ENCODE measurements around the gene GH1.

GH1 gene

DNA sequence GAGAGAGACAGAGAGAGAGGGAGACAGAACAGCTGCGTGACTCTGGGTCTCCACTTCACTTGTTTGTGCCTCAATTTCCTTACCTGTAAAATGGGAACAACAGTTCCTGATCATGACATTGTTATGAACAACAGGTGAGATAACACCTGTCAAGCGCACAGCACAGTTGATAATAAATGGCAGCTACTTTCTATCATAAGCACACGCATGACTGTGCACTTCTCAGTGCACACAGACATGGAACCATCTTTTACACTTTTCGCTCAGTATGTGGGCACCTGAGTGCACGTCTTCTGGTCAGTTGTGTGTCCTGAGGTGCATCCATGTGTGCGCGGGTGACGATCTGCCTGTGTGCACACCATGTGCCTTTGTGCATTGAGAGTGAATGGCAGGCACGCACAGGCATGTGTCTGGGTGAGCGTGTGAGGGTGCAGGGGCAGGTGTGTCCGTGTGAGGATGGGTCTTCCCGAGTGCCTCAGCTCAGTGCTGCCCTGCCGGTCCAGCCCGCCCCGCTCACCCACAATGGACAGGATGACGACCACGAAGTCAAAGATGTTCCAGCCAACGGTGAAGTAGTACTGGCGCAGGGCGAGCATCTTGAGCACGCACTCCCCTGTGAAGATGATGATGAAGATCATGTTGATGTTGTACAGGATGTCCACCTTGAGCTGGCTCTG lies 23.8 kb upstream of the GH1 start:
- DNase-seq (ENCODE audit: insufficient read length) (no peak), FAIRE-seq (no peak)
- no peak for TF ChIP-seq POLR2AphosphoS5 (IDR thresholded peaks at IDR 0.05; ENCODE audit: low read depth, low read length)
- TF ChIP-seq POLR2A (IDR thresholded peaks at IDR 0.05; ENCODE audit: low read depth, low read length) = no peak
- no peak for TF ChIP-seq TAF1 (IDR thresholded peaks at IDR 0.05; ENCODE audit: borderline replicate concordance, low read depth, low read length)

DNA sequence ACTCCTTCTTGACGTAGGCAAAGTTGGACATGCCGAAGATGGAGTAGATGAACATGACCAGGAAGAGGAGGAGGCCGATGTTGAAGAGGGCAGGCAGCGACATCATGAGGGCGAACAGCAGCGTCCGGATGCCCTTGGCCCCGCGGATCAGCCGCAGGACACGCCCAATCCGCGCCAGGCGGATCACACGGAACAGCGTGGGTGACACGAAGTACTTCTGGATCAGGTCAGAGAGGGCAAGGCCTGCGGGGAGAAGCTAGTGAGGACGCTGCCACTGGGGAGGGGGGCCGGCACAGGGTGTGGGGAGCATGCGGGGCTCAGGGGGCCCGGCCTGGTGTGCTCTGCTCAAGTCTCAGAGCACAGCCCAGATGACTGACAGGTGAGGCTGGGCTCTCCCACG lies 23.1 kb upstream of the GH1 start:
- DNase-seq (ENCODE audit: insufficient read length) (no peak), FAIRE-seq (no peak)
- TF ChIP-seq TAF1 (IDR thresholded peaks at IDR 0.05; ENCODE audit: borderline replicate concordance, low read depth, low read length) = no peak
- TF ChIP-seq POLR2AphosphoS5 (IDR thresholded peaks at IDR 0.05; ENCODE audit: low read depth, low read length) = no peak
- no peak for TF ChIP-seq POLR2A (IDR thresholded peaks at IDR 0.05; ENCODE audit: low read depth, low read length)

DNA sequence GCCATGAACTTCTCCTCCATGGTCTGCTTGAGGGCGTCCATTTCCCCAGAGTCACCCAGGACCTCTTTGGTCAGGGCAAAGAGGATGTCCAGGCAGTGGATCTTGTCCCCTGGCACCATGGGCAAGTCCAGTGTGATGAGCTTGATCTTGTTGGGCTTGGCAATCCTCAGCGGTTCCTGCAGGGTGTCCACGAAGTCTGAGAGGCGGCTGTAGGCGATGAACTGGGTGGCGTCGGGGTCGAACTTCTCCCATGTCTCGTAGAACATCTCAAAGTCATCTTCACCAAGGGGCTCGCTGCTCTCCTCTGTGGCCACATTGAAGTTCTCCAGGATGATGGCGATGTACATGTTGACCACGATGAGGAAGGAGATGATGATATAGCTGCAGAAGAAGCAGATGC lies 22.5 kb upstream of the GH1 start:
- FAIRE-seq (no peak), DNase-seq (ENCODE audit: insufficient read length) (no peak)
- no peak for TF ChIP-seq POLR2AphosphoS5 (IDR thresholded peaks at IDR 0.05; ENCODE audit: low read depth, low read length)
- TF ChIP-seq POLR2A (IDR thresholded peaks at IDR 0.05; ENCODE audit: low read depth, low read length) = no peak
- TF ChIP-seq TAF1 (IDR thresholded peaks at IDR 0.05; ENCODE audit: borderline replicate concordance, low read depth, low read length) = no peak

- no peak for FAIRE-seq
- TF ChIP-seq TAF1 (IDR thresholded peaks at IDR 0.05; ENCODE audit: borderline replicate concordance, low read depth, low read length) (no peak), POLR2AphosphoS5 (IDR thresholded peaks at IDR 0.05; ENCODE audit: low read depth, low read length) (no peak), POLR2A (IDR thresholded peaks at IDR 0.05; ENCODE audit: low read depth, low read length) (no peak)
- no peak for DNase-seq (ENCODE audit: insufficient read length)
Observed at GRCh38 chr17:63940584-63940983, 21.9 kb upstream of the GH1 start.

DNA sequence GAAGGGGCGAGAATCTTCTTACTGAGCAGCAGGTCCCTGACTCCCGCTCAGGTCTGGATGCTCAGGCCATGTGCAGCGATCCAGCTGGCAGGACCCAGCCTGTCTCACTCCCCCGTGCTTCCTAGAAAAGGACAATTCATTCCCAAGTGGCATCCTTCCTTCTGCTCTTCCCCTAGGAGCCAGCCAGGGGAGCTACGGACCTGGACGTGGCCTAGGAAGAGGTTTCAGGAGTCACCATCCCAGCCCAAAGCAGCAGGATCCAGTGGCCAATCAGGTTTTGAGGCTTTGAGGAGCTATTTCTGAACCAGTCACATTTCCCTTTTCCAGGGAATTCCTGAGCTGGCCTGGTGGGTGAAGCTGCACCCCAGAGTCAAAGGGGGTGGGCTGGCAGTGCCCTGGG lies 21.2 kb upstream of the GH1 start:
- FAIRE-seq (no peak), DNase-seq (ENCODE audit: insufficient read length) (no peak)
- TF ChIP-seq TAF1 (IDR thresholded peaks at IDR 0.05; ENCODE audit: borderline replicate concordance, low read depth, low read length) (no peak), POLR2AphosphoS5 (IDR thresholded peaks at IDR 0.05; ENCODE audit: low read depth, low read length) (no peak), POLR2A (IDR thresholded peaks at IDR 0.05; ENCODE audit: low read depth, low read length) (no peak)

GRCh38 chr17:63939401-63939800 lies 20.8 kb upstream of the GH1 start:
- no peak for TF ChIP-seq TAF1 (IDR thresholded peaks at IDR 0.05; ENCODE audit: borderline replicate concordance, low read depth, low read length)
- no peak for TF ChIP-seq POLR2A (IDR thresholded peaks at IDR 0.05; ENCODE audit: low read depth, low read length)
- TF ChIP-seq POLR2AphosphoS5 (IDR thresholded peaks at IDR 0.05; ENCODE audit: low read depth, low read length) = no peak
- DNase-seq (ENCODE audit: insufficient read length) (no peak), FAIRE-seq (no peak)

DNA sequence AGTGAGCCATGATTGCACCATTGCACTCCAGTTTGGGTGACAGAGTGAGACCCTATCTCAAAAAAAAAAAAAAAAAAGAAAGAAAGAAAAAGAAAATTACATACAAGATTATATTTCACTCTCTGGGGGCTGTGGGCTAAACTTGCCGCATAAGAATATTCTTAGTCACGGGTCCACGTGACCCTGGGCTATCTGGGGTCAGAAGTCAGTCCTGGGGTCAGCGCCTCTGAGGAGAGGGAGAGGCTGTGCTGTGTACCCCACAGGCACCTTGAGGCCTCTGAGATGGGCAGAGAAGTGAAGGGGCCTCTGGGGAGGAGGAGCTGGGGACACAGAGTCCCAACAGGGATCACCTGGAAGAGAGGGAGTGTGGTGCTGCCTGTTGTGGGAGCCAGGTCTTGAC lies 19.3 kb upstream of the GH1 start:
- no peak for FAIRE-seq
- TF ChIP-seq TAF1 (IDR thresholded peaks at IDR 0.05; ENCODE audit: borderline replicate concordance, low read depth, low read length) (no peak), POLR2A (IDR thresholded peaks at IDR 0.05; ENCODE audit: low read depth, low read length) (no peak), POLR2AphosphoS5 (IDR thresholded peaks at IDR 0.05; ENCODE audit: low read depth, low read length) (no peak)
- no peak for DNase-seq (ENCODE audit: insufficient read length)

- no peak for DNase-seq (ENCODE audit: insufficient read length)
Observed at GRCh38 chr17:63937319-63937718, 18.7 kb upstream of the GH1 start.

DNA sequence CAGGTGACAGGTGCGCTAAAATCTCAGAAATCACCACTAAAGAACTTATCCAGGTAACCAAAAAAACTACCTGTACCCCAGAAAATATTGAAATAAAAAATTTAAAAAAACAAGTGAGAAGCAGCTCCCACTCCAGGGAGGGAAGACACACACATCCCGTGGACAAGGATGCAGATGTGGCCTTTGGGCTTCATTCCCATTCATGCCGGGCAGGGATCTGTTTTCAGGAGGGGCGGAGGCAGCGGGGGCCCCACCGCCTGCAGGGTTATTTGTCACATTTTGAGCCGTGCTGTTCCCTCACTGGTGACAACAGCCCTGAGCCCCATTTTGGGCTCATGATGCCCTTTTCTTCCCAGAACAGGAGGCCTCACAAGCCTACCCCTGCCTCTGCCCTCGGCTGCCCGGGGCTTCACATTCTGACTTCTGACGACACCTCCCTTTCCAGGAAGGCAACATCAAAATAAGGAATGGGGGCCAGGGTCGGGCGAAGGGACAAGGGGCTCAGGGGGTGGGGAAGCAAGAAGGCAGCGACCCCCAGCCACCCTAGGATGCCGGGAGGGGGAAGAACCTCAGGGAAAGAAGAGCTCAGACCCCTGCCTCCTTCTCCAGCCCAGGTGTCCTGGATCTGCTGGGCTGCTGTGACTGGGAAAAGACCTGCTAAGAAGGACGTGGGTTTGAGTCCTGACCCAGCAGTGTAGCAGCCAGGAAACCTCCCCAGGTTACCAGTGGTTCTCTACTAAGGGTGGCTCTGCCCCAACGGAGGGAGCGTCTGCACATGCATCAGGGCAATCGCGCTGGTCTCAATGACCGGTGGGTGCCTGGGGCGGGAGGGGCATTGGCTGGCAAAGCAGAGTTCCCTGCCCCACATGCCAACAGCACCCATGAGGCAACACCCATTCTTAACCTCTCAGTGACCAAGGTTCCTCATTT lies 15.8 kb upstream of the GH1 start:
- TF ChIP-seq POLR2A (IDR thresholded peaks at IDR 0.05; ENCODE audit: low read depth, low read length) (no peak), POLR2AphosphoS5 (IDR thresholded peaks at IDR 0.05; ENCODE audit: low read depth, low read length) (no peak), TAF1 (IDR thresholded peaks at IDR 0.05; ENCODE audit: borderline replicate concordance, low read depth, low read length) (no peak)
- no peak for FAIRE-seq
- no peak for DNase-seq (ENCODE audit: insufficient read length)

More at GRCh38 chr17:63937319-63937718, 18.7 kb upstream of the GH1 start:
- FAIRE-seq = no peak
- no peak for TF ChIP-seq POLR2AphosphoS5 (IDR thresholded peaks at IDR 0.05; ENCODE audit: low read depth, low read length)
- TF ChIP-seq POLR2A (IDR thresholded peaks at IDR 0.05; ENCODE audit: low read depth, low read length) = no peak
- no peak for TF ChIP-seq TAF1 (IDR thresholded peaks at IDR 0.05; ENCODE audit: borderline replicate concordance, low read depth, low read length)

DNA sequence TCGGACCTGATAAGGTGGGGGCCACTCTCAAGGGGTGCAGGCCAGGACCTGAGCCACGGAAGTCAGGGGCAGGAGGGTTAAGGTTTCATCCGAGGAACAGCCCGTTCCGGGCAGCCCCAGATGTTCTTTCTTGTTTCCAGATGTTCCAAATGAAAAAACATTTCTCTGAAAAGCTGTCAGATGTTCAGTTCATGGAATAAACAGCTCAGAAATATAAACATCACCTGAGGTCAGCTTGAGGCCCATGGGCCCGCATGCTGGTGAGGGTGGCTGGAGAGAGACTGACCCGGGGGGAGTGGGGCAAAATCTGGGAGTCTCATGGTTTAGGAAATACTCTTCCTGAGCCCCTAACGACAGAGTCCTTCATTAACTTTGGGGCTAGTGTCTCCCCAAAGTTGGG lies 15.0 kb upstream of the GH1 start:
- TF ChIP-seq TAF1 (IDR thresholded peaks at IDR 0.05; ENCODE audit: borderline replicate concordance, low read depth, low read length) (no peak), POLR2A (IDR thresholded peaks at IDR 0.05; ENCODE audit: low read depth, low read length) (no peak), POLR2AphosphoS5 (IDR thresholded peaks at IDR 0.05; ENCODE audit: low read depth, low read length) (no peak)
- FAIRE-seq (no peak), DNase-seq (ENCODE audit: insufficient read length) (no peak)

DNA sequence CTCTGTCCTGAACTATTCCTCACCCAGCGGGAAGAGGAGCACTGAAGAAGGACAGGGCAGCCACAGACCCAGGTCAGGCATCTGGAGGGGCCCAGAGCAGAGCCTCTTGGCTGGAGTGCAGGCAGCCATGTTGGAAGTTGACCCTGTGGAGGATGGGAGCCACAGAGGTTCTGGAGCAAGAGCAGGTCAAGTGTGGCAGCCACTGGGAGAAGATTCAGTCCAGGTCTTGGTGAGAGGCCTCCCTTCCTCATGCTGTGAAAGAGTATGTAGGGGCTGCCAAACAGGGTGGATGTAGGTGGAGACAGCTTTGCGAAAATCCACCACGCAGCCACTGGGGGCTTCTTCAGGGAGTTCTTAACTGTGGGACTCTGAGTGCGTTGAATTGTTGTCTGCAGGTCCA lies 14.1 kb upstream of the GH1 start:
- TF ChIP-seq TAF1 (IDR thresholded peaks at IDR 0.05; ENCODE audit: borderline replicate concordance, low read depth, low read length) (no peak), POLR2A (IDR thresholded peaks at IDR 0.05; ENCODE audit: low read depth, low read length) (no peak), POLR2AphosphoS5 (IDR thresholded peaks at IDR 0.05; ENCODE audit: low read depth, low read length) (no peak)

More for the DNA sequence above, 14.1 kb upstream of the GH1 start:
- DNase-seq (ENCODE audit: insufficient read length) (no peak), FAIRE-seq (no peak)
